Caco-2 (cell line): ENCODE measurements around the gene PRRC2A. TPM values are rescaled to one million over a fixed set of nuclear protein-coding genes. Genes with fewer than 3 reads are reported as not detected.
A peak's percentile ranks its signal among the peaks of the same experiment; 100 is the strongest.

ENCODE experiments used
- BruUV-seq: library from RNA; stranded (reverse); fragments of 400-500 nt; replicated peaks from 2 replicates; lab custom pipeline; 2021; lab: Mats Ljungman, UMichigan
- CTCF ChIA-PET: fragments of 300-600 bp; sonication (Branson Sonifier 250); formaldehyde crosslinking; loops from one replicate; lab custom pipeline; 2022; ENCODE audit warnings: antibody characterized with exemption; lab: Charles Lee
- POLR2A ChIA-PET: fragments of 300-600 bp; sonication (Branson Sonifier 250); formaldehyde crosslinking; loops from one replicate; lab custom pipeline; 2022; ENCODE audit warnings: antibody characterized with exemption; lab: Charles Lee
- DNase-seq, 2 experiments: peaks; one replicate each; pipeline versions ENCODE4 v3.0.0 to v3.0.0-alpha.2; 2020 to 2022
- H3K27me3 ChIP-seq: replicated peaks from 2 replicates; pipeline ENCODE4 v1.6.0; 2011; ENCODE audit warnings: low read length; ENCODE audit not compliant: control insufficient read depth, insufficient read depth
- H3K36me3 ChIP-seq: 2 replicates; pipeline ENCODE4 v1.5.1; 2011; ENCODE audit warnings: low read length; ENCODE audit not compliant: control insufficient read depth, insufficient read depth
- H3K4me1 ChIP-seq: fragments of 250-450 bp; sonication (Bioruptor Pico); 2 replicates; pipeline ENCODE4 v1.5.1; 2020; ENCODE audit warnings: mild to moderate bottlenecking
- H3K4me3 ChIP-seq: 2 replicates; pipeline ENCODE4 v1.5.1; 2011; ENCODE audit warnings: low read depth, mild to moderate bottlenecking, control low read depth, low read length
- H3K9me3 ChIP-seq: fragments of 250-450 bp; sonication (Bioruptor Pico); 2 replicates; pipeline ENCODE4 v1.5.1; 2020; ENCODE audit warnings: mild to moderate bottlenecking, moderate library complexity
- H3K27ac Mint-ChIP-seq: one replicate; pipeline ENCODE4 v1.8.0; 2022; ENCODE audit warnings: mixed read lengths; ENCODE audit not compliant: unreplicated experiment
- H3K27me3 Mint-ChIP-seq: one replicate; pipeline ENCODE4 v1.8.0; 2022; ENCODE audit warnings: mixed read lengths; ENCODE audit not compliant: insufficient read depth, unreplicated experiment
- H3K36me3 Mint-ChIP-seq: one replicate; pipeline ENCODE4 v1.8.0; 2022; ENCODE audit warnings: mild to moderate bottlenecking, mixed read lengths; ENCODE audit not compliant: insufficient read depth, unreplicated experiment
- H3K4me1 Mint-ChIP-seq: one replicate; pipeline ENCODE4 v1.8.0; 2022; ENCODE audit warnings: low read depth, mixed read lengths; ENCODE audit not compliant: unreplicated experiment
- H3K4me3 Mint-ChIP-seq: one replicate; pipeline ENCODE4 v1.8.0; 2022; ENCODE audit warnings: mild to moderate bottlenecking, moderate library complexity, mixed read lengths; ENCODE audit not compliant: unreplicated experiment
- H3K9me3 Mint-ChIP-seq: one replicate; pipeline ENCODE4 v1.8.0; 2022; ENCODE audit warnings: mixed read lengths; ENCODE audit not compliant: unreplicated experiment
- intact Hi-C: fragments of 100-400 bp; cut with micrococcal nuclease; formaldehyde crosslinking; loops from one replicate; pipeline ENCODE4 v1.10.0; 2022; ENCODE audit not compliant: unreplicated experiment
- total RNA-seq: library from RNA; stranded (reverse); gene quantifications from 2 replicates; pipeline ENCODE4 v1.2.3, GENCODE V29; 2022
- TF ChIP-seq, protein P1 (sequence below), 2 experiments: fragments of 200-600 bp in 1 of 2; IDR thresholded peaks; 1 replicate in 1 of 2; 2 replicates in 1 of 2; pipeline versions ENCODE4 v1.5.1 to v1.8.0; 2011 to 2022; ENCODE audit warnings: antibody characterized with exemption in 1 of 2, control low read depth in 1 of 2, inconsistent platforms in 1 of 2, low read depth in 1 of 2, low read length in 1 of 2, mild to moderate bottlenecking in 1 of 2, moderate library complexity in 1 of 2; ENCODE audit not compliant: insufficient read depth in 1 of 2, severe bottlenecking in 1 of 2, unreplicated experiment in 1 of 2

PRRC2A gene
- total RNA-seq, 1 experiment from 2014 or later: 222 TPM

DNA sequence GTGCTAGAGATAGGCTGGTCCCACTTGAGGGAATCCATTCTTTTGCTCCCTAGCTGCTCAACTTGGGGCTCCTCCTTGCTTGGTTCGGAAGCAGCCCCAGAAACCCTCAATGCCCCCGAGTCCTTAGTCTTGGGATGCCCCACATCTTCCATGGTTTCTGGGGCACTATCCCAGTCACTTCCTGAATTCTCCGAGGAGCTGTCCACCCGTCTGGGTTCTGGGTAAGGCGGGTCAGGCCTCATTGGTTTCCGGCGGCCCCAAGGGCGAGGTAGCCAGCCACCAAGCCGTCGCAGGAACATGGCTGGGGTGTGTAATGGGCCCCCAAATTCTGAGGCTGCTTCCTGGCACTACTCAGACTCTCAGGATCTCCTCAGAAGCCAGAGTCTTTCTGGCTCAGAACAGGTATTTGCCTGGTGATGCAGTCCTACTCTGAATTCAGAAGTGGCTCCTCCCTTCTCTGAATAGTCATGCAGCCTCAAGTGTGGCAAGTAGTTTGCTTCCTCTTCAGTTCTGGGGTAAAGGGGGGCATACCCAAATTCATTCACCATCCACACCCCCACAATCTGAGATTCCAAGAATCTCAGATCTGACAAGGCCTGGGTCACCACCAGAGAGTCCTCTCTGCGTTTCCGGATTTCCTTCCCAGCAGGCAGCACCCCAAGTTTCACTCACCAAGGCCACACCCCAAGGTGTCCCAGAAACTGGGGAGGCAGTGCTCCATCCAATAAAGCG, 39.3 kb downstream of the PRRC2A start:
- Mint-ChIP-seq H3K4me1 (peaks cover 53% of the 10 kb centered on the region), H3K27ac (peak overlapping the region; percentile 89), H3K9me3 (no peaks in the 10 kb centered on the region), H3K4me3 (peak overlapping the region; percentile 88), H3K36me3 (peaks cover 78% of the 10 kb centered on the region), H3K27me3 (no peaks in the 10 kb centered on the region)
- intact Hi-C loops: loop anchor here (1.0 kb wide), 1 partner anchor 8 kb away; the partner anchor contains the start of gene BAG6
- peaks cover 39% of the 10 kb centered on the region for H3K4me1 ChIP-seq
- H3K27me3 ChIP-seq: no peaks in the 10 kb centered on the region
- TF ChIP-seq, protein P1, sequence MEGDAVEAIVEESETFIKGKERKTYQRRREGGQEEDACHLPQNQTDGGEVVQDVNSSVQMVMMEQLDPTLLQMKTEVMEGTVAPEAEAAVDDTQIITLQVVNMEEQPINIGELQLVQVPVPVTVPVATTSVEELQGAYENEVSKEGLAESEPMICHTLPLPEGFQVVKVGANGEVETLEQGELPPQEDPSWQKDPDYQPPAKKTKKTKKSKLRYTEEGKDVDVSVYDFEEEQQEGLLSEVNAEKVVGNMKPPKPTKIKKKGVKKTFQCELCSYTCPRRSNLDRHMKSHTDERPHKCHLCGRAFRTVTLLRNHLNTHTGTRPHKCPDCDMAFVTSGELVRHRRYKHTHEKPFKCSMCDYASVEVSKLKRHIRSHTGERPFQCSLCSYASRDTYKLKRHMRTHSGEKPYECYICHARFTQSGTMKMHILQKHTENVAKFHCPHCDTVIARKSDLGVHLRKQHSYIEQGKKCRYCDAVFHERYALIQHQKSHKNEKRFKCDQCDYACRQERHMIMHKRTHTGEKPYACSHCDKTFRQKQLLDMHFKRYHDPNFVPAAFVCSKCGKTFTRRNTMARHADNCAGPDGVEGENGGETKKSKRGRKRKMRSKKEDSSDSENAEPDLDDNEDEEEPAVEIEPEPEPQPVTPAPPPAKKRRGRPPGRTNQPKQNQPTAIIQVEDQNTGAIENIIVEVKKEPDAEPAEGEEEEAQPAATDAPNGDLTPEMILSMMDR (IDR thresholded peaks at IDR 0.05; ENCODE audit: insufficient read depth in 1 of 2, low read depth in 1 of 2, low read length in 1 of 2, severe bottlenecking in 1 of 2, unreplicated experiment in 1 of 2): no peak
- BruUV-seq: TSS peak; percentile 2
- H3K36me3 ChIP-seq: peaks cover 9% of the 10 kb centered on the region
- ChIA-PET CTCF (interaction anchor here (0.6 to 1.3 kb wide), 4 partner anchors 8 to 165 kb away, joined by 3 to 6 read pairs (median 4); partner anchors contain the start of gene BAG6), POLR2A (interaction anchor here (0.5 to 2.4 kb wide), 10 partner anchors 11 to 203 kb away, joined by 3 to 14 read pairs (median 4); partner anchors contain the start of genes DDX39B, HSPA1A, HSPA1L and MSH5)
- no peak for DNase-seq
- no peaks in the 10 kb centered on the region for H3K9me3 ChIP-seq
- H3K4me3 ChIP-seq: peak overlapping the region; percentile 53

DNA sequence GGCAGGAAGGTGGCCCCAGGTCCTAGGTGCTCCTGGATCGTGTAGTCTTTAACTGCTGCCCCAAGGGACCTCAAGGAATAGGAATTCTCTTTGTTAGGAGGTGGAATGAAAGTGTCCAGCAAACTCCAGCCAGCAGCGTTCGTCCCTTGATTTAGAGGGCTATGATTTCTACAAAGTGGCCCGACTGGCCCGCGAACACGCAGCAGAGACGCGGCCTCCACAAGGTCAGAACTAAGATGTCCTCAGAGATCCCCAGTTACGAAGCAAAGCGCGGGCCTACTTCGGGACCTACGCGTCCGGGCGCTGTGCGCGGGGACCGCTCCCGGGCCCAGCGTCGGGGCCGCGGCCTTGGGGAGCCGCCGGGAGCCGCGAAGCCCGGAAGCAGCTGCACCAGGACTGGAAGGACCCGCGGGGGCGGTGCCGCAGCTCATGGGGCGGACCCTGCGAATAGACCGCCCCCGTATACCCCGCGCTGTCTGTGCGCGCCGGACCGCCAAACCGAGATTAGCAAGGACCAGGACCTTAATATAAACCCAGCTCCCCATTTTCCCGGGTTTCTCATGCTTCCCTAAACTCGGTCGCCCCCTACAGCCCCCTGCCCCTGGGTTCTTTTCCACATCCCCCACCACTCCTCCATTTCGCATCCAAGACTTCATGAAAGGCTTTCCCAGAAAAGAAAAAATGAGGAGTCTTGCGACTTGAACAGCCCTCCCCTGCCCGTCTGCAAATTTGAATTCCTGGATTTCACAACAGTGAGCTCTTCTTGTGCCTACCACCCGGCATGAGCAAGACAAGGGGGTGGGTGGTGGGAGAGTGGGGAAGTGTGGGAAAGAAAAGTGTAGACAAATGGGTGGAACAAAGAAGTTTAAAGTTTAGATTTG, 40.1 kb downstream of the PRRC2A start, which contains the start of gene C6orf47:
C6orf47 (minus strand) TSS at position 398 of the 881 bp plus-strand sequence. CDS start 831 bp downstream, outside the sequence.
- peaks cover 47% of the 10 kb centered on the region for H3K4me1 Mint-ChIP-seq
- ChIA-PET POLR2A (interaction anchor here (0.5 to 2.4 kb wide), 16 partner anchors 8 to 1047 kb away, joined by 3 to 17 read pairs (median 4); partner anchors contain the start of genes BAG6, DDX39B, MSH5 and NEU1), CTCF (interaction anchor here (0.7 to 1.3 kb wide), 5 partner anchors 8 to 154 kb away, joined by 3 to 6 read pairs (median 3); partner anchors contain the start of genes BAG6, HSPA1A and HSPA1L)
- no peaks in the 10 kb centered on the region for H3K27me3 ChIP-seq
- no peaks in the 10 kb centered on the region for H3K9me3 Mint-ChIP-seq
- H3K9me3 ChIP-seq: no peaks in the 10 kb centered on the region
- peak within 1 kb of the TSS; percentile 88 for H3K4me3 Mint-ChIP-seq
- intact Hi-C loops: loop anchor here (1.0 kb wide), 1 partner anchor 8 kb away; the partner anchor contains the start of gene BAG6
- DNase-seq: peak; percentile 83 to 89
- BruUV-seq: no TSS peak
- H3K36me3 Mint-ChIP-seq: peaks cover 81% of the 10 kb centered on the region
- peak within 1 kb of the TSS; percentile 53 for H3K4me3 ChIP-seq
- H3K27ac Mint-ChIP-seq: peak within 1 kb of the TSS; percentile 89
- peaks cover 9% of the 10 kb centered on the region for H3K36me3 ChIP-seq
- peaks cover 31% of the 10 kb centered on the region for H3K4me1 ChIP-seq
- no peaks in the 10 kb centered on the region for H3K27me3 Mint-ChIP-seq
- TF ChIP-seq, protein P1 (IDR thresholded peaks at IDR 0.05; ENCODE audit: insufficient read depth in 1 of 2, low read depth in 1 of 2, low read length in 1 of 2, severe bottlenecking in 1 of 2, unreplicated experiment in 1 of 2): no peak
